VCaP (cell line): ENCODE results near the gene TCF19.
"Not testable (repeated sequence)": the region's sequence is repeated elsewhere in the genome, so short reads cannot be mapped to it uniquely, and the experiment has no call there.

Experiments
- H3K27ac ChIP-seq: fragments of 450-650 bp; 2 replicates; pipeline ENCODE4 v1.5.1; 2017
- CTCF ChIP-seq: fragments of 450-650 bp; conservative IDR thresholded peaks from 2 replicates; pipeline ENCODE4 v1.5.1; 2017; ENCODE audit warnings: mild to moderate bottlenecking, moderate library complexity

The TCF19 gene

GRCh38 chr6:31156641-31157040 lies 1.7 kb upstream of the TCF19 start:
- no peak overlapping the region for H3K27ac ChIP-seq

GRCh38 chr6:31157513-31158139 lies 763 bp upstream of the TCF19 start, which contains the start of gene CCHCR1:
TSS of gene CCHCR1 (minus strand) at chr6:31157802. CDS start at chr6:31157600, 202 bp downstream.
- no peak for TF ChIP-seq CTCF
- peak within 1 kb of the TSS; percentile 74 for H3K27ac ChIP-seq

More at GRCh38 chr6:31156641-31157040, 1.7 kb upstream of the TCF19 start:
- TF ChIP-seq CTCF, result no peak

- peak overlapping the region; percentile 74 for H3K27ac ChIP-seq
- TF ChIP-seq CTCF, result no peak
Observed at GRCh38 chr6:31158863-31159855, 770 bp downstream of the TCF19 start.

- no peak for TF ChIP-seq CTCF
Observed at GRCh38 chr6:31161216-31162126, 3.1 kb downstream of the TCF19 start.

GRCh38 chr6:31162463-31163165 lies 4.2 kb downstream of the TCF19 start:
- TF ChIP-seq CTCF, result no peak
- no peak overlapping the region for H3K27ac ChIP-seq

More at GRCh38 chr6:31161216-31162126, 3.1 kb downstream of the TCF19 start:
- no peak overlapping the region for H3K27ac ChIP-seq

GRCh38 chr6:31163922-31164321 lies 5.5 kb downstream of the TCF19 start:
- no peak for TF ChIP-seq CTCF
- H3K27ac ChIP-seq, result no peak overlapping the region

GRCh38 chr6:31164475-31165063 lies 6.2 kb downstream of the TCF19 start:
- H3K27ac ChIP-seq, result not testable (repeated sequence)

GRCh38 chr6:31165064-31165832 lies 6.9 kb downstream of the TCF19 start:
- H3K27ac ChIP-seq, result not testable (repeated sequence)
